HCT116 (cell line): ENCODE results near the gene OGFOD2. TPM values are rescaled to one million over a fixed set of nuclear protein-coding genes. Genes with fewer than 3 reads are reported as not detected.

Experiments used
- ATAC-seq: fragments of 200-7000 bp; cut with Tn5 transposase; 2 replicates; pipeline ENCODE4 v1.9.1; 2020; ENCODE audit warnings: mild to moderate bottlenecking, moderate library complexity
- BruUV-seq: library from RNA; stranded (reverse); fragments of 400-500 nt; replicated peaks from 2 replicates; lab custom pipeline; 2021; lab: Mats Ljungman, UMichigan
- CTCF ChIA-PET: fragments of 300-600 bp; sonication (Branson Sonifier 250); formaldehyde crosslinking; loops from one replicate; lab custom pipeline; 2021; ENCODE audit warnings: antibody characterized with exemption; lab: Charles Lee
- POLR2A ChIA-PET: fragments of 300-600, 350-600 bp; sonication (Branson Sonifier 250); formaldehyde crosslinking; loops from one replicate; lab custom pipeline; 2021; ENCODE audit warnings: antibody characterized with exemption; lab: Charles Lee
- RAD21 ChIA-PET, 2 experiments: fragments of 300-600 bp; sonication (Branson Sonifier 250); formaldehyde crosslinking; loops; one replicate each; lab custom pipeline; 2023; ENCODE audit warnings: low total read pairs in 2 of 2; ENCODE audit not compliant: uncharacterized antibody in 2 of 2, unreplicated experiment in 2 of 2, low non-redundant PET in 1 of 2; lab: Charles Lee
- DNase-seq: peaks from one replicate; pipeline ENCODE4 v3.0.0-alpha.2; 2010; ENCODE audit warnings: low read depth, low spot score
- H2AFZ ChIP-seq: fragments of 200-600 bp; shearing (Covaris generic), sonication (generic); 2 replicates; pipeline ENCODE4 v1.6.1; 2017; ENCODE audit warnings: low read depth, mixed run types, mixed read lengths, antibody characterized with exemption, low read length; ENCODE audit not compliant: poor library complexity, severe bottlenecking
- H3K27ac ChIP-seq: 2 replicates; pipeline ENCODE4 v1.5.1; 2012; ENCODE audit warnings: low read depth, low read length
- H3K27me3 ChIP-seq: fragments of 200-600 bp; sonication (generic); 2 replicates; pipeline ENCODE4 v1.6.1; 2016; ENCODE audit warnings: mixed run types, low read length, mixed read lengths; ENCODE audit not compliant: insufficient read depth
- H3K36me3 ChIP-seq, 2 experiments: fragments of 200-500 bp in 1 of 2; fragments of 200-600 bp in 1 of 2; sonication (Bioruptor generic) in 1 of 2; sonication (generic) in 1 of 2; 2 replicates each; pipeline versions ENCODE4 v1.5.1 to v1.6.1; 2014 to 2016; ENCODE audit warnings: low read length in 2 of 2, inconsistent platforms in 1 of 2, mixed read lengths in 1 of 2, mixed run types in 1 of 2; ENCODE audit not compliant: insufficient read depth in 2 of 2, control insufficient read depth in 1 of 2
- H3K4me1 ChIP-seq, 2 experiments: fragments of 200-600 bp in 1 of 2; sonication (generic) in 1 of 2; 2 replicates each; pipeline versions ENCODE4 v1.5.1 to v1.6.1; 2012 to 2017; ENCODE audit warnings: low read length in 2 of 2, inconsistent platforms in 1 of 2, mild to moderate bottlenecking in 1 of 2, mixed read lengths in 1 of 2, mixed run types in 1 of 2, moderate library complexity in 1 of 2; ENCODE audit not compliant: insufficient read depth in 2 of 2, control insufficient read depth in 1 of 2
- H3K4me2 ChIP-seq: fragments of 200-600 bp; sonication (generic); 2 replicates; pipeline ENCODE4 v1.6.1; 2017; ENCODE audit warnings: mixed run types, low read length, mixed read lengths
- H3K4me3 ChIP-seq, 2 experiments: fragments of 200-600 bp in 1 of 2; sonication (generic) in 1 of 2; replicated peaks in 1 of 2; 2 replicates each; pipeline ENCODE4 v1.5.1; 2011 to 2016; ENCODE audit warnings: low read length in 2 of 2, control low read depth in 1 of 2, low read depth in 1 of 2, mild to moderate bottlenecking in 1 of 2, mixed read lengths in 1 of 2, mixed run types in 1 of 2
- H3K79me2 ChIP-seq: fragments of 200-600 bp; sonication (generic); 2 replicates; pipeline ENCODE4 v1.6.1; 2017; ENCODE audit warnings: mild to moderate bottlenecking, mixed run types, low read length, moderate library complexity, mixed read lengths; ENCODE audit not compliant: insufficient read depth
- H3K9ac ChIP-seq: fragments of 200-600 bp; sonication (generic); 2 replicates; pipeline ENCODE4 v1.6.1; 2016; ENCODE audit warnings: low read length, mixed read lengths
- H3K9me2 ChIP-seq: fragments of 200-600 bp; sonication (generic), shearing (Covaris generic); 2 replicates; pipeline ENCODE4 v1.6.1; 2017; ENCODE audit warnings: mixed run types, mild to moderate bottlenecking, moderate library complexity; ENCODE audit not compliant: insufficient read depth
- H3K9me3 ChIP-seq, 2 experiments: fragments of 200-500 bp in 1 of 2; fragments of 200-600 bp in 1 of 2; sonication (Bioruptor generic) in 1 of 2; sonication (generic) in 1 of 2; 2 replicates each; pipeline ENCODE4 v1.6.1; 2014 to 2017; ENCODE audit warnings: low read length in 2 of 2, mixed read lengths in 2 of 2, inconsistent platforms in 1 of 2, low read depth in 1 of 2, mild to moderate bottlenecking in 1 of 2, mixed run types in 1 of 2, moderate library complexity in 1 of 2; ENCODE audit not compliant: control insufficient read depth in 1 of 2, insufficient read depth in 1 of 2
- H4K20me1 ChIP-seq: fragments of 200-600 bp; sonication (generic), shearing (Covaris generic); 2 replicates; pipeline ENCODE4 v1.6.1; 2017; ENCODE audit warnings: mixed run types, mild to moderate bottlenecking, moderate library complexity; ENCODE audit not compliant: insufficient read depth
- ELF1 ChIP-seq: IDR thresholded peaks from 2 replicates; pipeline ENCODE4 v1.6.1; 2012; ENCODE audit warnings: low read depth, borderline replicate concordance
- RAD21 ChIP-seq: IDR thresholded peaks from 2 replicates; pipeline ENCODE4 v1.6.1; 2012; ENCODE audit warnings: low read depth, mild to moderate bottlenecking
- ZFX ChIP-seq: fragments of 450-650 bp; IDR thresholded peaks from 2 replicates; pipeline ENCODE4 v1.6.1; 2017
- ZNF274 ChIP-seq: fragments of 200-500 bp; sonication (Bioruptor generic); IDR thresholded peaks from 2 replicates; pipeline ENCODE4 v1.6.1; 2014; ENCODE audit warnings: mild to moderate bottlenecking, low read depth, low read length, inconsistent platforms
- intact Hi-C: fragments of 100-400 bp; cut with micrococcal nuclease; formaldehyde crosslinking; loops from 2 replicates; pipeline ENCODE4 v1.10.0; 2022
- total RNA-seq: library from RNA; stranded (reverse); gene quantifications from one replicate; pipeline ENCODE4 v1.2.1, GENCODE V29; 2021; ENCODE audit not compliant: unreplicated experiment
- TF ChIP-seq, protein P1 (sequence below): IDR thresholded peaks from 2 replicates; pipeline ENCODE4 v1.6.1; 2011; ENCODE audit warnings: mild to moderate bottlenecking, low read length, moderate library complexity; ENCODE audit not compliant: insufficient replicate concordance; ENCODE audit errors: extremely low read depth
- TF ChIP-seq, protein P2 (sequence below), 3 experiments: fragments of 200-600 bp in 1 of 3; sonication (generic) in 1 of 3; IDR thresholded peaks in 2 of 3; conservative IDR thresholded peaks in 1 of 3; 2 replicates each; pipeline ENCODE4 v1.5.1; 2012 to 2017; ENCODE audit warnings: low read depth in 2 of 3, low read length in 2 of 3, antibody characterized with exemption in 1 of 3, borderline replicate concordance in 1 of 3, control low read depth in 1 of 3, mild to moderate bottlenecking in 1 of 3, mixed read lengths in 1 of 3, mixed run types in 1 of 3, moderate library complexity in 1 of 3; ENCODE audit not compliant: insufficient read depth in 1 of 3

Gene OGFOD2
- total RNA-seq, 1 experiment from 2014 or later, result 29.5 TPM

DNA sequence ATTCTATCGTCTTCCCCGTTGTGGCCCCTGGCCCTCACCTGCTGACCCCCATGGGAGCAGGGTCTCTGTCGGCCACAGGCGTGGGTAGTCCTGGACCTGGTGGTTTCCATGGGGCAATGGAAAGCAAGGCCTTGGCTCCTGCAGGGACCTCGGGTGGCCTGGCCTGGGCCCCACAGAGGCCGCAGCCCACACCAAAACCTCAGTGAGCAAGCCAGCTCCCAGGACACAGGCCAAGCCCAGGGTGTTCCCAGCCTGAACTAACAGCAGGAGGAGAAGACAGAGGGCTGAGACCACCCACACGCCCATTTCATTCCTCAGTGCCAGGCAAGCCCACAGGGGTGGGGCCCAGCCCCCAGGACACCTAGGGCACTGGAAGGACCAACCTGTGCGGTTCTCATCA lies 25.6 kb upstream of the OGFOD2 start:
- POLR2A ChIA-PET, result interaction anchor here (3.8 kb wide), 1 partner anchor 61 kb away, joined by 14 read pairs; no protein-coding TSS in a partner anchor
- Histone ChIP-seq H3K79me2 (no peaks in the 10 kb centered on the region), H2AFZ (no peak overlapping the region), H3K4me1 (peaks cover 33 to 59% of the 10 kb centered on the region in 2 experiments), H3K27me3 (no peaks in the 10 kb centered on the region), H3K9me2 (no peaks in the 10 kb centered on the region), H4K20me1 (no peaks in the 10 kb centered on the region), H3K27ac (no peak overlapping the region), H3K36me3 (no peaks in the 10 kb centered on the region), H3K9ac (no peak overlapping the region), H3K4me2 (no peak overlapping the region), H3K4me3 (no peak overlapping the region), H3K9me3 (no peaks in the 10 kb centered on the region)
- no peak for DNase-seq
- intact Hi-C loops, result no loop called here
- no TSS peak for BruUV-seq
- CTCF ChIA-PET, result interaction anchor here (1.3 to 3.0 kb wide), 3 partner anchors 67 to 89 kb away, joined by 3 to 17 read pairs (median 4); no protein-coding TSS in a partner anchor
- TF ChIP-seq, protein P1, sequence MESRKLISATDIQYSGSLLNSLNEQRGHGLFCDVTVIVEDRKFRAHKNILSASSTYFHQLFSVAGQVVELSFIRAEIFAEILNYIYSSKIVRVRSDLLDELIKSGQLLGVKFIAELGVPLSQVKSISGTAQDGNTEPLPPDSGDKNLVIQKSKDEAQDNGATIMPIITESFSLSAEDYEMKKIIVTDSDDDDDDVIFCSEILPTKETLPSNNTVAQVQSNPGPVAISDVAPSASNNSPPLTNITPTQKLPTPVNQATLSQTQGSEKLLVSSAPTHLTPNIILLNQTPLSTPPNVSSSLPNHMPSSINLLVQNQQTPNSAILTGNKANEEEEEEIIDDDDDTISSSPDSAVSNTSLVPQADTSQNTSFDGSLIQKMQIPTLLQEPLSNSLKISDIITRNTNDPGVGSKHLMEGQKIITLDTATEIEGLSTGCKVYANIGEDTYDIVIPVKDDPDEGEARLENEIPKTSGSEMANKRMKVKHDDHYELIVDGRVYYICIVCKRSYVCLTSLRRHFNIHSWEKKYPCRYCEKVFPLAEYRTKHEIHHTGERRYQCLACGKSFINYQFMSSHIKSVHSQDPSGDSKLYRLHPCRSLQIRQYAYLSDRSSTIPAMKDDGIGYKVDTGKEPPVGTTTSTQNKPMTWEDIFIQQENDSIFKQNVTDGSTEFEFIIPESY, result no peak
- no peak for TF ChIP-seq RAD21
- TF ChIP-seq, protein P2, sequence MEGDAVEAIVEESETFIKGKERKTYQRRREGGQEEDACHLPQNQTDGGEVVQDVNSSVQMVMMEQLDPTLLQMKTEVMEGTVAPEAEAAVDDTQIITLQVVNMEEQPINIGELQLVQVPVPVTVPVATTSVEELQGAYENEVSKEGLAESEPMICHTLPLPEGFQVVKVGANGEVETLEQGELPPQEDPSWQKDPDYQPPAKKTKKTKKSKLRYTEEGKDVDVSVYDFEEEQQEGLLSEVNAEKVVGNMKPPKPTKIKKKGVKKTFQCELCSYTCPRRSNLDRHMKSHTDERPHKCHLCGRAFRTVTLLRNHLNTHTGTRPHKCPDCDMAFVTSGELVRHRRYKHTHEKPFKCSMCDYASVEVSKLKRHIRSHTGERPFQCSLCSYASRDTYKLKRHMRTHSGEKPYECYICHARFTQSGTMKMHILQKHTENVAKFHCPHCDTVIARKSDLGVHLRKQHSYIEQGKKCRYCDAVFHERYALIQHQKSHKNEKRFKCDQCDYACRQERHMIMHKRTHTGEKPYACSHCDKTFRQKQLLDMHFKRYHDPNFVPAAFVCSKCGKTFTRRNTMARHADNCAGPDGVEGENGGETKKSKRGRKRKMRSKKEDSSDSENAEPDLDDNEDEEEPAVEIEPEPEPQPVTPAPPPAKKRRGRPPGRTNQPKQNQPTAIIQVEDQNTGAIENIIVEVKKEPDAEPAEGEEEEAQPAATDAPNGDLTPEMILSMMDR (IDR thresholded peaks at IDR 0.05 in 2 of 3, conservative IDR thresholded peaks at IDR 0.05 in 1 of 3; ENCODE audit: borderline replicate concordance in 1 of 3, insufficient read depth in 1 of 3, low read depth in 2 of 3, low read length in 2 of 3), result no peak
- TF ChIP-seq ELF1, result no peak
- TF ChIP-seq ZNF274, result no peak
- TF ChIP-seq ZFX, result no peak
- no peak for ATAC-seq
- RAD21 ChIA-PET, result no interaction called here
